ENCODE measurements around the gene SEC23A. TPM values are rescaled to one million over a fixed set of nuclear protein-coding genes. Genes with fewer than 3 reads are reported as not detected.

The SEC23A gene
- total RNA-seq, 1 experiment from 2014 or later: 62.9 TPM

DNA sequence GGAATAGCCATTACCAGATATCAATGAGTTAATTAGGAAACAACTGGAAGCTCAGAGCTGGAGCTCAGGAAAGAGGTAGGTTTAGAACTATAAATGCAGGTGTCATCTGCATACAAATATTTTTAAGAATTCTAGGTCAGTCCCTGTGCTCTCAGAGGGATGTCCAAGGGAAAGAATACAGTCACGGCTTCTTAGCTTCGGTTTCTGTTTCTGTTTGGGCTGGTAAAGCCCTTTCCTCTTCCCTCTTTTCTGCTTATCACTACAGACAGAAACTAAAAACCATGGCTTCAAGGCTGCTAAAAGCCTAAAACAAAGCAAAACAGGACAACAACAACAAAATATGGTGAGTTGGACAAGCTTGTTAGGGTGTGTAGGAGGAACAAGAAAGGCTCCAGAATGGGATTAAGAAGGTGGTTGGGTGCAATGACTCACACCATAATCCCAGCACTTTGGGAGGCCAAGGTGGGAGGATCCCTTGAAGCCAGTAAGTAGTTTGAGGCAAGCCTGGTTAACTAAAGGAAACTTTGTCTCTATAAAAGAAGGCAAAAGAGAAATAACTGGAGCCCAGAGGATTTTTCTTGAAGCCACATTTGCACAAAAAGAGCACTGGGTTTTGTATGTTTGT lies 113.0 kb downstream of the SEC23A start:
- no peak for DNase-seq (ENCODE audit: low spot score)
- H3K27ac Mint-ChIP-seq: no peak overlapping the region
- ChIA-PET CTCF (interaction anchor here (1.1 kb wide), 1 partner anchor 25 kb away, joined by 3 read pairs; no protein-coding TSS in a partner anchor), POLR2A (no interaction called here)
- H3K36me3 Mint-ChIP-seq: no peaks in the 10 kb centered on the region
- H3K9me3 Mint-ChIP-seq: peaks cover 8% of the 10 kb centered on the region
- H3K4me3 Mint-ChIP-seq: no peak overlapping the region
- TF ChIP-seq ZNF423 (CRISPR knock-in tag; IDR thresholded peaks at IDR 0.05) (no peak), PRRX2 (CRISPR knock-in tag; IDR thresholded peaks at IDR 0.05) (no peak), GABPB1 (CRISPR knock-in tag; IDR thresholded peaks at IDR 0.05) (no peak), TCF7 (CRISPR knock-in tag; IDR thresholded peaks at IDR 0.05; ENCODE audit: low read depth) (no peak), ATF2 (CRISPR knock-in tag; IDR thresholded peaks at IDR 0.05; ENCODE audit: borderline replicate concordance, low read depth) (no peak), IRF2 (CRISPR knock-in tag; IDR thresholded peaks at IDR 0.05; ENCODE audit: borderline replicate concordance, low read depth) (no peak), ARID4B (CRISPR knock-in tag; IDR thresholded peaks at IDR 0.05; ENCODE audit: borderline replicate concordance) (no peak), EMX1 (CRISPR knock-in tag; IDR thresholded peaks at IDR 0.05) (no peak)
- TF ChIP-seq, protein P1, sequence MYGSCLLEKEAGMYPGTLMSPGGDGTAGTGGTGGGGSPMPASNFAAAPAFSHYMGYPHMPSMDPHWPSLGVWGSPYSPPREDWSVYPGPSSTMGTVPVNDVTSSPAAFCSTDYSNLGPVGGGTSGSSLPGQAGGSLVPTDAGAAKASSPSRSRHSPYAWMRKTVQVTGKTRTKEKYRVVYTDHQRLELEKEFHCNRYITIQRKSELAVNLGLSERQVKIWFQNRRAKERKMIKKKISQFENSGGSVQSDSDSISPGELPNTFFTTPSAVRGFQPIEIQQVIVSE (CRISPR knock-in tag; IDR thresholded peaks at IDR 0.05; ENCODE audit: borderline replicate concordance): no peak
- TF ChIP-seq, protein P2, sequence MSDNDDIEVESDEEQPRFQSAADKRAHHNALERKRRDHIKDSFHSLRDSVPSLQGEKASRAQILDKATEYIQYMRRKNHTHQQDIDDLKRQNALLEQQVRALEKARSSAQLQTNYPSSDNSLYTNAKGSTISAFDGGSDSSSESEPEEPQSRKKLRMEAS (CRISPR knock-in tag; IDR thresholded peaks at IDR 0.05): no peak
- no peaks in the 10 kb centered on the region for H3K27me3 Mint-ChIP-seq (ENCODE audit: low read depth)
- ATAC-seq: no peak
- no peaks in the 10 kb centered on the region for H3K4me1 Mint-ChIP-seq

GRCh38 chr14:38987781-38988180 lies 115.3 kb downstream of the SEC23A start:
- Mint-ChIP-seq H3K9me3 (peaks cover 5% of the 10 kb centered on the region), H3K4me1 (no peaks in the 10 kb centered on the region), H3K36me3 (no peaks in the 10 kb centered on the region), H3K27me3 (ENCODE audit: low read depth) (no peaks in the 10 kb centered on the region), H3K27ac (no peak overlapping the region; the same call in 1 of the 2 replicates), H3K4me3 (no peak overlapping the region)
- ATAC-seq: no peak
- no peak for DNase-seq (ENCODE audit: low spot score)
- ChIA-PET POLR2A (no interaction called here), CTCF (interaction anchor here (1.4 kb wide), 1 partner anchor 10 kb away, joined by 3 read pairs; no protein-coding TSS in a partner anchor)
- no peak for TF ChIP-seq TEAD1 (CRISPR knock-in tag; IDR thresholded peaks at IDR 0.05)
- TF ChIP-seq, protein P3, sequence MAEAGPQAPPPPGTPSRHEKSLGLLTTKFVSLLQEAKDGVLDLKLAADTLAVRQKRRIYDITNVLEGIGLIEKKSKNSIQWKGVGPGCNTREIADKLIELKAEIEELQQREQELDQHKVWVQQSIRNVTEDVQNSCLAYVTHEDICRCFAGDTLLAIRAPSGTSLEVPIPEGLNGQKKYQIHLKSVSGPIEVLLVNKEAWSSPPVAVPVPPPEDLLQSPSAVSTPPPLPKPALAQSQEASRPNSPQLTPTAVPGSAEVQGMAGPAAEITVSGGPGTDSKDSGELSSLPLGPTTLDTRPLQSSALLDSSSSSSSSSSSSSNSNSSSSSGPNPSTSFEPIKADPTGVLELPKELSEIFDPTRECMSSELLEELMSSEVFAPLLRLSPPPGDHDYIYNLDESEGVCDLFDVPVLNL (CRISPR knock-in tag; IDR thresholded peaks at IDR 0.05; ENCODE audit: borderline replicate concordance, low read depth): no peak
- no peak for TF ChIP-seq TP53 (CRISPR knock-in tag; IDR thresholded peaks at IDR 0.05)
- TF ChIP-seq RELA (CRISPR knock-in tag; IDR thresholded peaks at IDR 0.05; ENCODE audit: borderline replicate concordance): no peak
- no peak for TF ChIP-seq ZNF532 (CRISPR knock-in tag; IDR thresholded peaks at IDR 0.05; ENCODE audit: borderline replicate concordance)
- no peak for TF ChIP-seq GABPB1 (CRISPR knock-in tag; IDR thresholded peaks at IDR 0.05)
- TF ChIP-seq ZBTB21 (CRISPR knock-in tag; IDR thresholded peaks at IDR 0.05; ENCODE audit: borderline replicate concordance): no peak
- no peak for TF ChIP-seq NR3C1 (CRISPR knock-in tag; conservative IDR thresholded peaks at IDR 0.05; ENCODE audit: low read depth)
- TF ChIP-seq JUN (CRISPR knock-in tag; IDR thresholded peaks at IDR 0.05): no peak
- TF ChIP-seq PRRX2 (CRISPR knock-in tag; IDR thresholded peaks at IDR 0.05): no peak
- no peak for TF ChIP-seq IRF1 (CRISPR knock-in tag; IDR thresholded peaks at IDR 0.05)
- TF ChIP-seq, protein P1 (CRISPR knock-in tag; IDR thresholded peaks at IDR 0.05; ENCODE audit: borderline replicate concordance): no peak

Data from WTC11 (cell line).